Natural killer cell (primary cell): Measurements from ENCODE around the gene PRX. TPM values are rescaled to one million over a fixed set of nuclear protein-coding genes. Genes with fewer than 3 reads are reported as not detected.

ENCODE experiments used
- ATAC-seq, 3 donors: fragments of 150-1000 bp in 2 of 3; fragments of 200-7000 bp in 1 of 3; cut with Tn5 transposase; 1 replicate in 1 of 3; 2 replicates in 2 of 3; pipeline ENCODE4 v1.10.0; 2021; ENCODE audit warnings: mild to moderate bottlenecking in 2 of 3, moderate library complexity in 2 of 3
- DNase-seq, 2 donors: peaks; one replicate each; pipeline versions ENCODE4 v3.0.0 to v3.0.0-alpha.2; 2013 to 2021; ENCODE audit warnings: mixed read lengths in 1 of 2
- H3K27ac ChIP-seq: one replicate; pipeline ENCODE4 v1.5.1; 2013; ENCODE audit warnings: mild to moderate bottlenecking, low read length
- H3K27me3 ChIP-seq: one replicate; pipeline ENCODE4 v1.6.1; 2013; ENCODE audit warnings: low read length; ENCODE audit not compliant: control insufficient read depth, insufficient read depth
- H3K36me3 ChIP-seq: one replicate; pipeline ENCODE4 v1.6.1; 2013; ENCODE audit warnings: low read length; ENCODE audit not compliant: control insufficient read depth, insufficient read depth
- H3K4me1 ChIP-seq: one replicate; pipeline ENCODE4 v1.6.1; 2013; ENCODE audit warnings: low read length; ENCODE audit not compliant: control insufficient read depth, insufficient read depth
- H3K4me3 ChIP-seq: one replicate; pipeline ENCODE4 v1.5.1; 2013; ENCODE audit warnings: low read length
- H3K9me3 ChIP-seq: one replicate; pipeline ENCODE4 v1.6.1; 2013; ENCODE audit warnings: low read length; ENCODE audit not compliant: control insufficient read depth, insufficient read depth
- H3K27ac Mint-ChIP-seq, 2 donors: one replicate each; pipeline ENCODE4 v1.8.0; 2022; ENCODE audit warnings: mild to moderate bottlenecking in 2 of 2, mixed read lengths in 2 of 2, moderate library complexity in 1 of 2
- H3K27me3 Mint-ChIP-seq, 2 donors: one replicate each; pipeline ENCODE4 v1.8.0; 2022; ENCODE audit warnings: low read depth in 2 of 2, mixed read lengths in 2 of 2
- H3K36me3 Mint-ChIP-seq: one replicate; pipeline ENCODE4 v1.8.0; 2022; ENCODE audit warnings: mixed read lengths
- H3K4me1 Mint-ChIP-seq, 2 donors: one replicate each; pipeline ENCODE4 v1.8.0; 2022; ENCODE audit warnings: mixed read lengths in 2 of 2
- H3K4me3 Mint-ChIP-seq: one replicate; pipeline ENCODE4 v1.8.0; 2022; ENCODE audit warnings: mild to moderate bottlenecking, moderate library complexity, mixed read lengths
- H3K9me3 Mint-ChIP-seq, 2 donors: one replicate each; pipeline ENCODE4 v1.8.0; 2022; ENCODE audit warnings: mixed read lengths in 2 of 2
- WGBS: methylation state at CpG from one replicate; pipeline ENCODE4 v1.1.7; 2013; ENCODE audit warnings: missing lambda C conversion rate; ENCODE audit not compliant: insufficient coverage; 5-methylcytosine and 5-hydroxymethylcytosine counted together
- intact Hi-C: fragments of 100-400 bp; cut with micrococcal nuclease; formaldehyde crosslinking; loops from one replicate; pipeline ENCODE4 v1.14.2; 2022
- total RNA-seq, 4 donors: library from RNA; stranded (reverse); fragments of 120-200 nt in 1 of 4; gene quantifications; one replicate each; pipeline versions ENCODE4 v1.2.3 to v1.2.4, GENCODE V29; 2013 to 2022
- TF ChIP-seq, protein P1 (sequence below): fragments of 200-600 bp; IDR thresholded peaks from one replicate; pipeline ENCODE4 v1.8.0; 2022; ENCODE audit warnings: antibody characterized with exemption

The PRX gene
- total RNA-seq, 3 donors from 2014 or later (not counting 1 experiment from before 2014, with no cell fraction given) = 2.0 to 3.8 (median 3.7) TPM

GRCh38 chr19:40422748-40423566, 9.8 kb upstream of the PRX start:
- TF ChIP-seq, protein P1, sequence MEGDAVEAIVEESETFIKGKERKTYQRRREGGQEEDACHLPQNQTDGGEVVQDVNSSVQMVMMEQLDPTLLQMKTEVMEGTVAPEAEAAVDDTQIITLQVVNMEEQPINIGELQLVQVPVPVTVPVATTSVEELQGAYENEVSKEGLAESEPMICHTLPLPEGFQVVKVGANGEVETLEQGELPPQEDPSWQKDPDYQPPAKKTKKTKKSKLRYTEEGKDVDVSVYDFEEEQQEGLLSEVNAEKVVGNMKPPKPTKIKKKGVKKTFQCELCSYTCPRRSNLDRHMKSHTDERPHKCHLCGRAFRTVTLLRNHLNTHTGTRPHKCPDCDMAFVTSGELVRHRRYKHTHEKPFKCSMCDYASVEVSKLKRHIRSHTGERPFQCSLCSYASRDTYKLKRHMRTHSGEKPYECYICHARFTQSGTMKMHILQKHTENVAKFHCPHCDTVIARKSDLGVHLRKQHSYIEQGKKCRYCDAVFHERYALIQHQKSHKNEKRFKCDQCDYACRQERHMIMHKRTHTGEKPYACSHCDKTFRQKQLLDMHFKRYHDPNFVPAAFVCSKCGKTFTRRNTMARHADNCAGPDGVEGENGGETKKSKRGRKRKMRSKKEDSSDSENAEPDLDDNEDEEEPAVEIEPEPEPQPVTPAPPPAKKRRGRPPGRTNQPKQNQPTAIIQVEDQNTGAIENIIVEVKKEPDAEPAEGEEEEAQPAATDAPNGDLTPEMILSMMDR = no peak
- Mint-ChIP-seq H3K9me3 (no peaks in the 10 kb centered on the region), H3K4me3 (peak overlapping the region; percentile 62), H3K4me1 (peaks cover 27 to 45% of the 10 kb centered on the region in 2 donors), H3K27me3 (no peaks in the 10 kb centered on the region), H3K27ac (peak overlapping the region; percentile 45 to 82), H3K36me3 (no peaks in the 10 kb centered on the region)
- intact Hi-C loops = loop anchor here (5.0 kb wide), 1 partner anchor 174 kb away; no protein-coding TSS in a partner anchor
- ATAC-seq (no peak), DNase-seq (no peak)
- Histone ChIP-seq H3K4me3 (no peak overlapping the region), H3K4me1 (peaks cover 30% of the 10 kb centered on the region), H3K9me3 (no peaks in the 10 kb centered on the region), H3K27me3 (no peaks in the 10 kb centered on the region), H3K27ac (no peak overlapping the region), H3K36me3 (peaks cover 10% of the 10 kb centered on the region)
- WGBS = 95% methylated on average over 29 of the region's 31 CpGs

DNA sequence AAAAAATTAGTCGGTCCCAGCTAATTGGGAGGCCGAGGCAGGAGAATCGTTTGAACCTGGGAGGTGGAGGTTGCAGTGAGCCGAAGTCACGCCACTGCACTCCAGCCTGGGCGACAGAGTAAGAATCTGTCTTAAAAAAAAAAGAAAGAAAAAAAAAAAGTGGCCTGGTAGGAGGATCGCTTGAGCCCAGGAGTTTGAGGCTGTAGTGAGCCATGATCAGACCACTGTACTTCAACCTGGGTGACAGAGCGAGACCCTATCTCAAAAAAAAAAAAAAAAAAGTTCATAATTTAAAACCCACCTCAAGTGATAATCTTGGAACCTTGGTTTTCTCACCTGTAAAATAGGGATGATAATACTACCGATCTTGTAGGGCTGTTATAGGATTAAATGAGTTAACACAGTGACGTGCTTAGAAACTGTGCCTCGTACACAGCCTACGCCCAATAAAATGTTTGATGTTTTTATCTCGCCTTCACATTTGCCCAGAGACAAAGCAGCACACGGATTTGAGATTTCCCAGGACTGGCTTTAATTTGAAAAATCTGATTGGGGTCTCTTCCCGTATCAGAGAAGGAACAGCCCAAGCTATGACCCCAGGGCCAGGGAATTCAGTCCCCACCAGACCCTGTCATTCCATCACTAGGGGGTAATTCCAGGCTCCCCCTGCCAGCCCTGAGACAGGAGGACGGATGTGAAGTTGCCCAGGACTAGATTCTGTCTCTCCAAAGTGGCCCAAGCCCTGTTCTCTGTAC, 9.0 kb upstream of the PRX start:
- DNase-seq (peak in 1 of 2 donors; percentile 21), ATAC-seq (no peak)
- Mint-ChIP-seq H3K4me1 (peaks cover 34 to 53% of the 10 kb centered on the region in 2 donors), H3K27ac (peak overlapping the region; percentile 45 to 82), H3K36me3 (no peaks in the 10 kb centered on the region), H3K4me3 (peak overlapping the region; percentile 82), H3K9me3 (no peaks in the 10 kb centered on the region), H3K27me3 (no peaks in the 10 kb centered on the region)
- Histone ChIP-seq H3K4me3 (no peak overlapping the region), H3K36me3 (peaks cover 10% of the 10 kb centered on the region), H3K4me1 (peaks cover 37% of the 10 kb centered on the region), H3K27ac (no peak overlapping the region), H3K9me3 (no peaks in the 10 kb centered on the region), H3K27me3 (no peaks in the 10 kb centered on the region)
- intact Hi-C loops = loop anchor here (5.0 kb wide), 1 partner anchor 175 kb away; no protein-coding TSS in a partner anchor
- TF ChIP-seq, protein P1 = no peak
- 97% methylated on average over 15 of the region's 16 CpGs for WGBS

DNA sequence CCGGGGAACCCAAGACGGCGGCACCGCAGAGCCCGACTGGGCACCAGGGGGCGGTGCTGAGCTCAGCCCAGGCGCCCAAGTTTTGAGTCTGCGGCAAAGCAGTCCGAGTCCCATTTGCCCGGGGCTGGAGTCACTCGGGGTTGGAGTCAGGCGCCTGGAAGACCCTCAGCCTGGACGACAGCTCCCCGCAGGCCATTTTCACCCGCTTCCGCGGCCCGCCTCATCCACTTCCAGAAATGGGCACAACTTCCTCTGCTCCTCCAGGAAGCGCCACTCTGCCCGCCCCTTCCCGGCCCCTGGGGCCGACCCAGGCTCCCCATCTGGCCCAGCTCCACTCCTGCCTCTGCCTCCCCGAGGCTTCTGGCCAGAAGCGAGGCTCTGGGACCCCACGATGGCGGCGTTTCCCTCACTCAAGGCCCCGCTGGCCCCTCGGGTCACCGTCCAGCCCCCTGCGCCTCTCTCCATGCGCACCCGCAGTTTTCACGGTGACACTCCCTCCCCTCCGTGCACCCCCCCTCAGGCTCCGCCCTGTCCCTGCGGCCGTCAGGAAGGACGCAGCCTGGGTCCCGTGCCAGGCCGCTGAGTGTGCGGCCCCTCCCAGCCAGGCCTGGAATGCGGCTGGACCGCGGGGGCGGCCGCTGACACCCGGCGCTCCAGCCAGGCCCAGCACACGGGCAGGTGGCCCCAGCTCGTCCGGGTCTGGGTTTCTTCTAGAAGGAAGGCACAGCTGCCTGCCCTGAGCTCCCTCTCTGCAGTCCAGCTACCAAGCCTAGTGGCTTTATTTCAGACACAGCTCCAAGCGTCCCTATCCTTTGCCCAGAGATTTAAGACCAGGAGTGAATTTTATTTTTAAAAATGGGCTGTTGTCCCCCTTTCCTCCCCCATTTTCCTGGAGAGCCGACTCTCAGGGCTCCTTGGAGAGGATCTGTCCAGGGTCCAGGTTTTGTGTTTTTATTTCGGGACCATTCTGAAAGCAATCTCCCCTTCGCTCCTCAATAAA, 7.9 kb upstream of the PRX start:
- no peaks in the 10 kb centered on the region for H3K9me3 Mint-ChIP-seq
- TF ChIP-seq, protein P1 = peak; percentile 95
- intact Hi-C loops = loop anchor here (5.0 kb wide), 1 partner anchor 176 kb away; no protein-coding TSS in a partner anchor
- H3K27ac Mint-ChIP-seq = peak overlapping the region; percentile 82 to 88
- Histone ChIP-seq H3K9me3 (no peaks in the 10 kb centered on the region), H3K4me1 (peaks cover 44% of the 10 kb centered on the region), H3K4me3 (peak overlapping the region; percentile 88), H3K27ac (peak overlapping the region; percentile 95), H3K27me3 (no peaks in the 10 kb centered on the region), H3K36me3 (peaks cover 10% of the 10 kb centered on the region)
- 1% methylated on average over 54 of the region's 56 CpGs for WGBS
- ATAC-seq (peak; percentile 49 to 75 (median 55)), DNase-seq (peak; percentile 79 to 81)
- H3K36me3 Mint-ChIP-seq = no peaks in the 10 kb centered on the region
- peak overlapping the region; percentile 90 for H3K4me3 Mint-ChIP-seq
- peaks cover 38 to 56% of the 10 kb centered on the region in 2 donors for H3K4me1 Mint-ChIP-seq
- H3K27me3 Mint-ChIP-seq = no peaks in the 10 kb centered on the region
